ENCODE data around the gene INCENP.
A peak's percentile ranks its signal among the peaks of the same experiment; 100 is the strongest.
"Not testable (repeated sequence)": the region's sequence is repeated elsewhere in the genome, so short reads cannot be mapped to it uniquely, and the experiment has no call there.

INCENP gene

DNA sequence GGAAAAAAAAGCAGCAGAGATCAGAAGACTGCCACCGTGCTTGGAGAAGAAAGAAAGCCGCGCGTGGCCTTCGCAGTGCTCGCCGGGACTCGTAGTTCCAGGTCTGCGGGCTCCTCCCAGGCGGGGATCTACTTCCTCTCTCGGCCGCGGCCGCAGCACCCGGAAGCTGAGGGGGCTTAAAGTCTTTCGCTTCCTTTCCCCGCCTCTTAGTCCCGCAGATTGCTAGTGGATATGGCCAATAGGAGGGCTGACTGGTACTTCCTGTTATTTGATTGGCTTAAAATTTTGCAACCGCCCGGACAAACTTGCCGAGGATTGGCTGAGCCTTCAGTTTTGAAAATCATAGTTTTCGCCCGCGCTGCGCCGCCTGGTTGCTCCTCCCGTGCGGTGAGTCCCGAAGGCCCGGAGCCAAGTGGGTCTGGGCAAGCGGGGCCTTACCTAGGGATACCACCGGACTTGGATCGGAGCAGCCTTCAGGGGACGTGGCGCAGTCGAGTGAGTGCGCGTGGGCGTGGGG lies at the start of gene INCENP:
Gene INCENP, plus strand, starts transcription at position 343 of the 517 bp plus-strand sequence. CDS start 4,151 bp downstream, outside the sequence.
- Histone ChIP-seq H3K9me3 (ENCODE audit: low read length) (no peaks in the 10 kb centered on the region), H3K4me1 (ENCODE audit: insufficient read depth, low read length) (peaks cover 17% of the 10 kb centered on the region)

DNA sequence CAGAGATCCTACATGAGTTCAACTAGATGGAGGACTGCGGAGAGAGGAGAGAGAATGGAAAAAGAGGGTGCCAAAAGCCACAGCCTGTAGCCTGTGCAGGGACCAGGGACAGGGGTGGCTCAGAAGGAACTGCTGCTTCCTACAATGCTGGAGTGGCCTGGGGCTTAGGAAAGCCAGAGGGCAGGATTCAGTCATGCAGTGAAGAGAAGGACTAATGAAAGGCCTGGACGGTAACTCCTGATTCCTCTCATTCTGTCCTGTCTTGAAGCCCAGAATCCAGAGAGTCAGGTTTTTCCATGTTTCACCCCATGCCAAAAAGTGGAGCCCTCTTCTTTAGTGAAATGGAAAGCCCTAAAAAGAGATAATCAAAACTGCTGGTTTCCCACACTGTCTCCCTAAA lies 48.4 kb upstream of the INCENP start:
- no peaks in the 10 kb centered on the region for H3K27me3 ChIP-seq (ENCODE audit: insufficient read depth, low read length)
- no peak overlapping the region for H3K4me3 ChIP-seq (ENCODE audit: low read length)
- H3K4me1 ChIP-seq (ENCODE audit: insufficient read depth, low read length): no peaks in the 10 kb centered on the region

More for the DNA sequence above, at the start of gene INCENP:
- peak within 1 kb of the TSS; percentile 94 for H3K4me3 ChIP-seq (ENCODE audit: low read length)
- no peaks in the 10 kb centered on the region for H3K27me3 ChIP-seq (ENCODE audit: insufficient read depth, low read length)
- H2AFZ ChIP-seq (ENCODE audit: low read depth, low read length): peak within 1 kb of the TSS; percentile 97
- H3K36me3 ChIP-seq (ENCODE audit: insufficient read depth, low read length): peaks cover 9% of the 10 kb centered on the region

DNA sequence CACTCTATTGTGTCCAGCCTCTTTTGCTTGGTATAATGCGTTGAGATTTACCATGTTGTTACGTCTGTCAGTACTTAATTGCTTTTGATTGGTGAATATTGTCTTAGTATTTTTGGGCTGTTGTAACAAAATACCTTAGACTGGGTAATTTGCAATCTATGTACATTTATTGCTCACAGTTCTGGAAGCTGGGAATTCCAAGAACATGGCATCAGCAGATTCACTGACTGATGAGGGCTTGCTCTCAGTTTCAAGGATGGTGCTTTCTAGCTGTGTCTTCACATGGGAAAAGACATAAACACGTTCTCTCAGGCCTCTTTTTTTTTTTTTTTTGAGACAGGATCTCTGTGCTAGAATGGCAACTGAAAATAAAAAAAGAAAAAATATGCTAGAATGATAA lies 46.7 kb upstream of the INCENP start:
- Histone ChIP-seq H3K4me1 (ENCODE audit: insufficient read depth, low read length) (no peaks in the 10 kb centered on the region), H3K4me3 (ENCODE audit: low read length) (no peak overlapping the region), H2AFZ (ENCODE audit: low read depth, low read length) (no peak overlapping the region), H3K36me3 (ENCODE audit: insufficient read depth, low read length) (no peaks in the 10 kb centered on the region), H3K27me3 (ENCODE audit: insufficient read depth, low read length) (no peaks in the 10 kb centered on the region), H3K9me3 (ENCODE audit: low read length) (no peaks in the 10 kb centered on the region)

More for the DNA sequence above, 48.4 kb upstream of the INCENP start:
- Histone ChIP-seq H2AFZ (ENCODE audit: low read depth, low read length) (no peak overlapping the region), H3K36me3 (ENCODE audit: insufficient read depth, low read length) (no peaks in the 10 kb centered on the region), H3K9me3 (ENCODE audit: low read length) (no peaks in the 10 kb centered on the region)

DNA sequence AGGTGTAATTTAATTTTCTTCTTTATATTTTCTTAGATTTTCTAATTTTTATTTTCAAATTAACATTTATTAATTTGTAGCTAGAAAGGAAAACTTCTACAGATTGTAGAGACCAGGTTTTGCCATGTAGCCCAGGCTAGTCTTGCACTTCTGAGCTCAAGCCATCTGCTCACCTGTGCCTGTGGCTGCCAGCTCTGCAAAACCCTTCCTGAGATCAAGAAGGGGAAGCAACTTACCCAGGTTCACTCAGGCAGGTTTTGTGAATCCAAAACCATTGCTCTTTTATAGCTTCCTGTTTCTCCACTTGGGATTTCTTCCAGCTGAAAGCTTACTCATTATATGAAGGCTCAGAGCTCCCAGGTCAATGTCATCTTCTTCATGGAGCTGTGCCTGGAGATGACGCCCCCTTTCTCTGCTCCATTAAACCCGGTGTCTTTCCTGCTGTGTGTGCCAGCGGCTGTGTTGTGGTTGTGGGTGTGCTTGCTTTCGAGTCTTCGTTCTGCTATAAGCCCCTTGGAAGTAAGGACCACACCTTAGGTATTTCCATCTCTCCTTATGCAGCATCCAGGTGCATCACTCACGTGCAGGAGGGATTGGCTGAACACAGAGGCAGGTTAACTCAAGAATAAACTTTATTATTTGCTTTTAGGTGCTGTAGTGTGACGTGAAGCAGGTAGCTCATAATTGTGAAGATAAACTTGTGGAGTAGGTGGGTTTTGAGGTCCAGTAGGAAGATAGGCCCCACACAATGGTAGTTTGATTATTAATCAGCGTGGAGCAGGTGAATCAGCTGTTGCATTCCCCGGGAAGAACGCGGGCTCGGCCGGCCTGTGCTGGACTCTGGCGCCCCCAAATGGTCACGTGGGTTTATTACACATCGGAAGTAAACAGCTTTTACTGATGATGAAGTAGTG lies 42.2 kb upstream of the INCENP start:
- H3K36me3 ChIP-seq (ENCODE audit: insufficient read depth, low read length): no peaks in the 10 kb centered on the region
- no peaks in the 10 kb centered on the region for H3K9me3 ChIP-seq (ENCODE audit: low read length)
- no peaks in the 10 kb centered on the region for H3K4me1 ChIP-seq (ENCODE audit: insufficient read depth, low read length)
- no peak overlapping the region for H3K4me3 ChIP-seq (ENCODE audit: low read length)
- no peaks in the 10 kb centered on the region for H3K27me3 ChIP-seq (ENCODE audit: insufficient read depth, low read length)
- no peak overlapping the region for H2AFZ ChIP-seq (ENCODE audit: low read depth, low read length)

- no peaks in the 10 kb centered on the region for H3K27me3 ChIP-seq (ENCODE audit: insufficient read depth, low read length)
- H3K4me3 ChIP-seq (ENCODE audit: low read length): no peak overlapping the region
- H3K36me3 ChIP-seq (ENCODE audit: insufficient read depth, low read length): no peaks in the 10 kb centered on the region
- H3K9me3 ChIP-seq (ENCODE audit: low read length): no peaks in the 10 kb centered on the region
- H3K4me1 ChIP-seq (ENCODE audit: insufficient read depth, low read length): no peaks in the 10 kb centered on the region
- H2AFZ ChIP-seq (ENCODE audit: low read depth, low read length): no peak overlapping the region
Observed at GRCh38 chr11:62082292-62082657, 41.5 kb upstream of the INCENP start.

- H3K4me3 ChIP-seq (ENCODE audit: low read length); H3K27me3 ChIP-seq (ENCODE audit: insufficient read depth, low read length): not testable (repeated sequence)
Observed at GRCh38 chr11:62084801-62085200, 39.0 kb upstream of the INCENP start.

GRCh38 chr11:62087694-62088093 lies 36.1 kb upstream of the INCENP start:
- Histone ChIP-seq H3K9me3 (ENCODE audit: low read length) (no peaks in the 10 kb centered on the region), H3K4me3 (ENCODE audit: low read length) (no peak overlapping the region), H3K4me1 (ENCODE audit: insufficient read depth, low read length) (no peaks in the 10 kb centered on the region)

More at GRCh38 chr11:62084801-62085200, 39.0 kb upstream of the INCENP start:
- not testable (repeated sequence) for H2AFZ ChIP-seq (ENCODE audit: low read depth, low read length); H3K9me3 ChIP-seq (ENCODE audit: low read length); H3K4me1 ChIP-seq (ENCODE audit: insufficient read depth, low read length); H3K36me3 ChIP-seq (ENCODE audit: insufficient read depth, low read length)

GRCh38 chr11:62088331-62088933 lies 35.4 kb upstream of the INCENP start:
- Histone ChIP-seq H3K27me3 (ENCODE audit: insufficient read depth, low read length) (no peaks in the 10 kb centered on the region), H3K4me1 (ENCODE audit: insufficient read depth, low read length) (no peaks in the 10 kb centered on the region), H3K36me3 (ENCODE audit: insufficient read depth, low read length) (no peaks in the 10 kb centered on the region), H2AFZ (ENCODE audit: low read depth, low read length) (no peak overlapping the region), H3K9me3 (ENCODE audit: low read length) (no peaks in the 10 kb centered on the region), H3K4me3 (ENCODE audit: low read length) (no peak overlapping the region)

More at GRCh38 chr11:62087694-62088093, 36.1 kb upstream of the INCENP start:
- no peaks in the 10 kb centered on the region for H3K36me3 ChIP-seq (ENCODE audit: insufficient read depth, low read length)
- H3K27me3 ChIP-seq (ENCODE audit: insufficient read depth, low read length): no peaks in the 10 kb centered on the region
- no peak overlapping the region for H2AFZ ChIP-seq (ENCODE audit: low read depth, low read length)

DNA sequence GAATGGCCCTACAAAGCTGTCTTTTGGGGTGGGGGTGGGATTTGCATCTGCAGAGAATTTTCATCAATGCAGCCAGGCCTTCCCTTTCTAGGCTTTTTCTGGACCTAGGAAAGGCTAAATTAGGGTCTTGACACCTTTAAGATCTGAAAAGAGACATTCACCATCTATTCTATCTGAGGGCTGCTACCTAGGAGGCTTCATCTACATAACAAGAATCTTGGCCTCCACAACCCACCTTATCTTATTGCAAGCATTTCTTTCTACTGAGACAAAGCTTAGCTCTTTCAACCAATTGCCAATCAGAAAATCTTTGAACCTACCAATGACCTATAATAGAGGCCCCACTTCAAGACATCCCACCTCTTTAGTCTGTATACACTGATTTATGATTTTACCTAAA lies 20.7 kb upstream of the INCENP start:
- Histone ChIP-seq H2AFZ (ENCODE audit: low read depth, low read length) (no peak overlapping the region), H3K4me1 (ENCODE audit: insufficient read depth, low read length) (peaks cover 14% of the 10 kb centered on the region), H3K4me3 (ENCODE audit: low read length) (no peak overlapping the region), H3K36me3 (ENCODE audit: insufficient read depth, low read length) (no peaks in the 10 kb centered on the region), H3K9me3 (ENCODE audit: low read length) (no peaks in the 10 kb centered on the region), H3K27me3 (ENCODE audit: insufficient read depth, low read length) (no peaks in the 10 kb centered on the region)

DNA sequence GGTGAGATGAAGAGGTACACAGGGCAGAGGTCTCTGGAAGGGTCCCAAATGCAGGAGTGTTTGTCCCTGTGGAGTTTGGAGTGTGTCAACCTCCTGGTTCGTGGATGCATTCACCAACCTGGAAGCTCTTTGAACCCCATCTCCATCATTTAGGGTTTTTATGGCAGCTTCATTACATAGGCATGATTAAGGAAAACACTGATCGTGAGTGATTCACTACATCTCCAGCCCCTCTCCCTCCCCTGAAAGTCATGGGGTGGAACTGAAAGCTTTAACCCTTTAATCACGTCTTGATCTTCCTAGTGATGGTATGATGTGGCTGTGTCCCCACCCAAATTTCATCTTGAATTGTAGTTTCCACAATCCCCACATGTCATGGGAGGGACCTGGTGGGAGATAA lies 19.8 kb upstream of the INCENP start:
- no peaks in the 10 kb centered on the region for H3K36me3 ChIP-seq (ENCODE audit: insufficient read depth, low read length)
- no peaks in the 10 kb centered on the region for H3K9me3 ChIP-seq (ENCODE audit: low read length)
- H3K4me3 ChIP-seq (ENCODE audit: low read length): no peak overlapping the region
- no peaks in the 10 kb centered on the region for H3K27me3 ChIP-seq (ENCODE audit: insufficient read depth, low read length)
- peaks cover 17% of the 10 kb centered on the region for H3K4me1 ChIP-seq (ENCODE audit: insufficient read depth, low read length)
- no peak overlapping the region for H2AFZ ChIP-seq (ENCODE audit: low read depth, low read length)

GRCh38 chr11:62104816-62105653 lies 18.8 kb upstream of the INCENP start:
- Histone ChIP-seq H3K36me3 (ENCODE audit: insufficient read depth, low read length) (no peaks in the 10 kb centered on the region), H3K4me1 (ENCODE audit: insufficient read depth, low read length) (peaks cover 27% of the 10 kb centered on the region), H3K9me3 (ENCODE audit: low read length) (no peaks in the 10 kb centered on the region), H2AFZ (ENCODE audit: low read depth, low read length) (no peak overlapping the region), H3K4me3 (ENCODE audit: low read length) (no peak overlapping the region), H3K27me3 (ENCODE audit: insufficient read depth, low read length) (no peaks in the 10 kb centered on the region)

- Histone ChIP-seq H3K27me3 (ENCODE audit: insufficient read depth, low read length) (no peaks in the 10 kb centered on the region), H3K36me3 (ENCODE audit: insufficient read depth, low read length) (no peaks in the 10 kb centered on the region), H2AFZ (ENCODE audit: low read depth, low read length) (no peak overlapping the region), H3K4me1 (ENCODE audit: insufficient read depth, low read length) (peaks cover 28% of the 10 kb centered on the region), H3K9me3 (ENCODE audit: low read length) (no peaks in the 10 kb centered on the region), H3K4me3 (ENCODE audit: low read length) (no peak overlapping the region)
Observed at GRCh38 chr11:62105667-62106191, 18.1 kb upstream of the INCENP start.
